Fibroblast of mammary gland (primary cell): ENCODE results near the gene LTO1.

Source experiments
- DNase-seq: peaks from one replicate; pipeline ENCODE4 v3.0.0-alpha.2; 2010; ENCODE audit warnings: low read depth
- H3K4me3 ChIP-seq: 2 replicates; pipeline ENCODE4 v1.5.1; 2011; ENCODE audit warnings: low read depth, mild to moderate bottlenecking, low read length, moderate library complexity; ENCODE audit not compliant: control insufficient read depth
- TF ChIP-seq, protein P1 (sequence below): conservative IDR thresholded peaks from 2 replicates; pipeline ENCODE4 v1.5.1; 2011; ENCODE audit warnings: low read depth, low read length, inconsistent platforms; ENCODE audit not compliant: control insufficient read depth, insufficient read depth

The LTO1 gene, protein sequence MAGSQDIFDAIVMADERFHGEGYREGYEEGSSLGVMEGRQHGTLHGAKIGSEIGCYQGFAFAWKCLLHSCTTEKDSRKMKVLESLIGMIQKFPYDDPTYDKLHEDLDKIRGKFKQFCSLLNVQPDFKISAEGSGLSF

DNA sequence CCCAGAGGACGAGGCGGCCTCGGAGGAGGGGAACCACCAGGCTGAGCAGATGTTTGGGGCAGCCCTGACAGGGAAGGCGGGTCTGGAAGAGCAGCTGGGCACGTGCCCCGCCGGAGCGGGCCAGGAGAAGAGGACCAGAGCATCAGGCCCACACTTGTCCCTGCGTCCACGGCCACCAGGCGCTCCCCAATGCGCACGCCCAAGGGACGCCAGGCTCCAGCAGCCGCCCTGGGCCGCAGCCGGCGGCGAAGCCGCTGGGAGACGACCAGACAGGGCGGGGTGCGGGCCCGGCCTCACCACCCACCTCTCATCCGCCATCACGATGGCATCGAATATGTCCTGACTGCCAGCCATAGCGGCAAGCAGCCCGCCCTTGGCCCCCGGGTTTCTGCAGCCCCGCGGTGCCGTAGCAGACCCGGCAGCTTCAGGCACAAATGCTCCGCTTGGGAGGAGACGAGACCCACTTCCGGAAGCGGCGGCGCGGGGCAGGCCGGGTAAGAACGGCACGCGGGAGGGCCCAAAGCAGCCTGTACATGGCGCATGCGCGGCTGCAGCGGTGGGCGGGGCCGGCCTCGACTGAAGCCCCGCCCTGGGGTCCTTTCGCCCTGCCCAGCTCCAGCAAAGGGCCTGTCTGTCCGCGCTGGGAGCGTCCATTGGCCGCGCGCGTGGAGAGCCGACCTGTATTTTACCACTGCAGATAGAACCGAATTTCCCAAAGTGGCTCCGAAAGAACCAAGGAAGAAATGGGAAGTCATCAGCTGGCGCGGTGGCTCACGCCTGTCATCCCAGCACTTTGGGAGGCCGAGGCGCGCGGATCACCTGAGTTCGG is at the start of gene LTO1:
TSS of gene LTO1 (minus strand) at position 468 of the 829 bp plus-strand sequence. CDS start at position 354, 114 bp downstream.
- H3K4me3 ChIP-seq, result peak within 1 kb of the TSS; percentile 75
- peak; percentile 93 for DNase-seq
- TF ChIP-seq, protein P1, sequence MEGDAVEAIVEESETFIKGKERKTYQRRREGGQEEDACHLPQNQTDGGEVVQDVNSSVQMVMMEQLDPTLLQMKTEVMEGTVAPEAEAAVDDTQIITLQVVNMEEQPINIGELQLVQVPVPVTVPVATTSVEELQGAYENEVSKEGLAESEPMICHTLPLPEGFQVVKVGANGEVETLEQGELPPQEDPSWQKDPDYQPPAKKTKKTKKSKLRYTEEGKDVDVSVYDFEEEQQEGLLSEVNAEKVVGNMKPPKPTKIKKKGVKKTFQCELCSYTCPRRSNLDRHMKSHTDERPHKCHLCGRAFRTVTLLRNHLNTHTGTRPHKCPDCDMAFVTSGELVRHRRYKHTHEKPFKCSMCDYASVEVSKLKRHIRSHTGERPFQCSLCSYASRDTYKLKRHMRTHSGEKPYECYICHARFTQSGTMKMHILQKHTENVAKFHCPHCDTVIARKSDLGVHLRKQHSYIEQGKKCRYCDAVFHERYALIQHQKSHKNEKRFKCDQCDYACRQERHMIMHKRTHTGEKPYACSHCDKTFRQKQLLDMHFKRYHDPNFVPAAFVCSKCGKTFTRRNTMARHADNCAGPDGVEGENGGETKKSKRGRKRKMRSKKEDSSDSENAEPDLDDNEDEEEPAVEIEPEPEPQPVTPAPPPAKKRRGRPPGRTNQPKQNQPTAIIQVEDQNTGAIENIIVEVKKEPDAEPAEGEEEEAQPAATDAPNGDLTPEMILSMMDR, result no peak

DNA sequence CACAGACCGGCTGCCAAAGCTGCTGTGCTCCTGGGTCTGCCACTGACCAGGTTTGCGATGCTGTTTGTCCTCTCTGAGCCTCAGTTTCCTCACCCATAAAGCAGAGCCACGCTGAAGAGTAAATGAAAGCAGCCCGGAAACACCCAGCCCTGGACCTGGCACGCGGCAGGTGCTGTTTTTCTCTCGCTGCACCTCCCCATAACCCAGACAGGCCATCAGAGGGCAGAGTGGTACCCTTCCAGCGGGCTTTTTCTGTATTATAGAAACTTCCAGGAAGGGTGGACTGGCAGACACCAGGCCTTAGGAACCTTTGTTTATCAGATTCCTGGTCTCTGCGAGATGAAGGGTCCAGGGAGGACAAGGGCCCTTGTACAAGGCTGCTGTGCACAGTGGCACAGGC is 46.6 kb upstream of the LTO1 start:
- TF ChIP-seq, protein P1, result no peak
- H3K4me3 ChIP-seq, result no peak overlapping the region
- no peak for DNase-seq

DNA sequence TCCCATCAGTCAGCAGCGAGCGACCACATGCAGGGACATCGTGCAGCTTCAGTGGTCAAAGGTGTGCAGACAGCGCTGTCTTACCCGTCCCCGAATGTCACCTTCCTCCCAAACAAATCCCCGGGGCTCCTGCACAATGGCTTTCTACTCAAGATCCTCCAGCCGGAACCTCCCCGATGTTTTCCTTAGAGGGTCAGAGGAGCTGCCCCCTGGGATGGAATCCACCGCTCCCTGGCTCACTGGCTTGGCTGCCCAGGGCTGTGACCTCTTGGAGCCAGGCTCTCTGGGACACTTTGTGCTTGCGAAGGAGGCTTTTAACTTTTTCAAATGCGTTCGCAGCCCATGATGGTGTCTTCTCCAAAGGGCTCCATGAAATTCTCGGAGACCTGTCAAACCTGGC is 46.0 kb upstream of the LTO1 start:
- H3K4me3 ChIP-seq, result no peak overlapping the region
- DNase-seq, result no peak
- TF ChIP-seq, protein P1, result no peak

DNA sequence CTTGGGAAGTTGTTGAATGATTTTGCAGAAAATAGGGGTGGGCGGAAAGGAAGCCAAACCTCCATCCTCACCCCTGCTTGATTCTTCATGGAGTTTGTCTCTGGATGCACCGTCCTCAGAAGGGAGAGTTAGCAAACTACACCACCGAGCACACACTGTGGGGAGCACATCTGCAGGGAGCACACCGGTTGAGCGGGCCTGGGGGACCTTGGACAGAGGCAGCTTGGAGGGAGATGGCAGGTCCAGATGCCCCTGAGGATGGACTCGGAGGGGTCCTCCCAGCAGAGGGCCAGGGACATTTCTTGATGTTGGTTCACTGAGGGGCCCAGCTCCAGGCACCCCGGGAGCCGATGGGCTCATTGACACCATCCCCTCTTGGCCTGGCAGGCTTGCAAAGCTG is 43.8 kb upstream of the LTO1 start:
- H3K4me3 ChIP-seq, result no peak overlapping the region
- TF ChIP-seq, protein P1, result no peak
- DNase-seq, result no peak

DNA sequence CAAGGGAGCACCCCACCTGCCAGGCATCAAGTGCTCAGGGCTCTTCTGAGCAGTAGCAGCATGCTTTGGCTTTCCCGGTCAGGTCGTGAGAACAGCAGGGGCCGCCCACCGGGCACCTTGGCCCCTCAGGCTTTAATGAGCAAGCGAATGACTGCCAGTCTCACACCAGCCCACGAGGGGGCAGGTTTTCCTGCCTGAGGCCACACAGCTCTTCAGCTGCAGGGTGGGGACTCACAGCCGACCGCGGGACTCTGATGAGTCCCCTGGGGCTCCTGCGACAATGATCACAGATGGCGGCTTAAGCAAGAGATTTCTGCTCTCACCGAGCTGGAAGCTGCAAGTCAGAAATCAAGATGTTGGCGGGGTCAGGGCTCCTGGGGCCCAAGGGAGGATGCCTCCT is 43.0 kb upstream of the LTO1 start:
- no peak overlapping the region for H3K4me3 ChIP-seq
- TF ChIP-seq, protein P1, result peak; percentile 38
- DNase-seq, result peak; percentile 6

DNA sequence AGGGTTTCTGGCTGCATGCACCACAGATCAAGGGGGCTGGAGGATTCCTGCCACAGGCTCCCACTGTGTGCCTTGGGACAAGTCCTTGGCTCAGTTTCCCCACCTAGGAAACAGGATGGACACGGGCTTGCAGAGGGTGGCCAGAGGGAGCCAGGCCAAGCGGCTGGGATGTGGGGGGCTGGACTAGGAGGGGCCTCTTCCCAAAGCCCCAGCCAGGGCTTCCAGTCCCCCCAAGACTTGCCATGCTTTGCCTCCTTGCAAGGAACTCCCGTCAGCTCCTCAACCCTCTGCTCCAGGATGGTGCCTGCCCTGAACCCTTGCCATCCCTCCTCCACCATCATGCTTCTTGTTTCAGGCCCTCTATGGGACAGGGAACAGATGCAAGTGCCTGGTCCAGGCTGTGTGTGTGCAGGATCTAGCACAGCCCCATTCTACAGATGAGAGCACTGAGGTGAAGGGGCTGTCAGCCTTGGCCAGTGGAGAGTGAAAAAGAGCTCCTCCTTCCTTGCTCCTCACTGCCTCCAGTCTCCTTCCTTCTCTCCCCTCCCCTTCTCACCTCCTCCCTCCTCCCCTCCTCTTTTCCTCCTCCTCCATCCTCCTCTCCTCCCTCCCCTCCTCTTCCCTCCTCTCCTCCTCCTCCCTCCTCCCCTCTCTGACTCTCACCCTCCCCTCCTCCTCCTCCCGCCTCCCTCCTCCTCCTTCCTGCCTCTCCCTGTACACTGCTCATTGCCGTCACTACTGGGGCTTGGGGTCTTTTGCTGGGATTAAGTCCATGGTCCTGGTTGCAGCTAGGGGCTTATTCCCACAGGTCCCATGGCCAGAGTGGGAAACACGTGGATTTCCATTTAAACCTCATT is 42.0 kb upstream of the LTO1 start:
- TF ChIP-seq, protein P1, result no peak
- no peak for DNase-seq
- no peak overlapping the region for H3K4me3 ChIP-seq
